Glomerular visceral epithelial cell (primary cell): ENCODE results near the gene SYDE1.

Source experiments
- DNase-seq: peaks from one replicate; pipeline ENCODE4 v3.0.0-alpha.2; 2016; ENCODE audit errors: extremely low spot score

SYDE1 gene

GRCh38 chr19:15124572-15125231 lies 17.5 kb downstream of the SYDE1 start:
- DNase-seq, result no peak

GRCh38 chr19:15125232-15126067 lies 18.2 kb downstream of the SYDE1 start:
- peak; percentile 99 for DNase-seq

- DNase-seq, result no peak
These were observed 19.1 kb downstream of the SYDE1 start for GRCh38 chr19:15126131-15126910.

GRCh38 chr19:15128162-15128770 lies 21.1 kb downstream of the SYDE1 start:
- no peak for DNase-seq

- peak; percentile 49 for DNase-seq
These were observed 22.8 kb downstream of the SYDE1 start for GRCh38 chr19:15129856-15130585.

- DNase-seq, result no peak
These were observed 29.2 kb downstream of the SYDE1 start for GRCh38 chr19:15136234-15136954.

- DNase-seq, result no peak
These were observed 30.6 kb downstream of the SYDE1 start for GRCh38 chr19:15137777-15138176.

- no peak for DNase-seq
These were observed 31.2 kb downstream of the SYDE1 start for GRCh38 chr19:15138427-15138826.

- no peak for DNase-seq
These were observed 33.9 kb downstream of the SYDE1 start for GRCh38 chr19:15141143-15141542.

GRCh38 chr19:15142313-15142712 lies 35.1 kb downstream of the SYDE1 start:
- no peak for DNase-seq

- DNase-seq, result no peak
These were observed 36.9 kb downstream of the SYDE1 start for GRCh38 chr19:15144046-15144646.

- no peak for DNase-seq
These were observed 39.9 kb downstream of the SYDE1 start for GRCh38 chr19:15147090-15147489.

- DNase-seq, result no peak
These were observed 42.5 kb downstream of the SYDE1 start for GRCh38 chr19:15149737-15150136.

GRCh38 chr19:15154002-15154612 lies 46.9 kb downstream of the SYDE1 start:
- peak; percentile 18 for DNase-seq

GRCh38 chr19:15155296-15155695 lies 48.1 kb downstream of the SYDE1 start:
- DNase-seq, result no peak

GRCh38 chr19:15156391-15156790 lies 49.2 kb downstream of the SYDE1 start:
- no peak for DNase-seq

GRCh38 chr19:15159251-15159650 lies 52.0 kb downstream of the SYDE1 start:
- no peak for DNase-seq

GRCh38 chr19:15161028-15161984 lies 54.1 kb downstream of the SYDE1 start:
- peak; percentile 48 for DNase-seq
